ENCODE results near the gene MUC2. TPM values are rescaled to one million over a fixed set of nuclear protein-coding genes. Genes with fewer than 3 reads are reported as not detected.

Gene MUC2
- 0.05 and 0.49 TPM in 2 replicates for total RNA-seq (2011; cell fraction: chromatin; rRNA removed; ENCODE audit: low replicate concordance)
- under 0.01 TPM in 1 of 2 replicates, not detected in the other for total RNA-seq (2011; cell fraction: nucleolus; rRNA removed)
- total RNA-seq (2011; cell fraction: nucleoplasm; rRNA removed), result 0.08 and 0.59 TPM in 2 replicates
- total RNA-seq (2014; rRNA removed), result not detected in 2 replicates
- total RNA-seq (2014; rRNA removed; fragmentation: Illumina TruSeq; extraction: Trizol), result not detected in 2 replicates
- not detected in 2 replicates for total RNA-seq (2015; rRNA removed; fragmentation: Illumina TruSeq; extraction: Trizol)
- total RNA-seq (2021), result 0.18 and 0.38 TPM in 2 replicates
- polyA plus RNA-seq (2011; rRNA removed), result not detected in 2 replicates
- polyA plus RNA-seq (2011; cell fraction: cytosol; rRNA removed), result not detected in 2 replicates
- not detected in 2 replicates for polyA plus RNA-seq (2011; cell fraction: nucleus; rRNA removed)
- 0.04 TPM in 1 of 2 replicates, not detected in the other for polyA plus RNA-seq (2012)
- under 0.01 TPM in 1 of 2 replicates, not detected in the other for polyA plus RNA-seq (2014; fragmentation: Illumina TruSeq; extraction: Trizol)
- polyA plus RNA-seq (2014; fragmentation: Nextera tagmentation; extraction: Ambion mirVana), result not detected
- not detected in 2 replicates for polyA plus RNA-seq (2014; rRNA removed)
- polyA minus RNA-seq (2011; rRNA and poly(A)+ RNA removed), result not detected in 2 replicates
- not detected in 2 replicates for polyA minus RNA-seq (2011; cell fraction: cytosol; rRNA and poly(A)+ RNA removed)
- not detected in 2 replicates for polyA minus RNA-seq (2011; cell fraction: nucleus; rRNA and poly(A)+ RNA removed)
- not detected for Bru-seq, nascent RNA
- BruChase-seq, experiment 1, labeled RNA remaining after a 2-hour chase, result not detected
- not detected for BruChase-seq, experiment 2, labeled RNA remaining after a 6-hour chase
- long read RNA-seq, experiment 1, result 0 reads
- long read RNA-seq, experiment 2, result 0 reads
- long read RNA-seq, experiment 3, result 0 reads

DNA sequence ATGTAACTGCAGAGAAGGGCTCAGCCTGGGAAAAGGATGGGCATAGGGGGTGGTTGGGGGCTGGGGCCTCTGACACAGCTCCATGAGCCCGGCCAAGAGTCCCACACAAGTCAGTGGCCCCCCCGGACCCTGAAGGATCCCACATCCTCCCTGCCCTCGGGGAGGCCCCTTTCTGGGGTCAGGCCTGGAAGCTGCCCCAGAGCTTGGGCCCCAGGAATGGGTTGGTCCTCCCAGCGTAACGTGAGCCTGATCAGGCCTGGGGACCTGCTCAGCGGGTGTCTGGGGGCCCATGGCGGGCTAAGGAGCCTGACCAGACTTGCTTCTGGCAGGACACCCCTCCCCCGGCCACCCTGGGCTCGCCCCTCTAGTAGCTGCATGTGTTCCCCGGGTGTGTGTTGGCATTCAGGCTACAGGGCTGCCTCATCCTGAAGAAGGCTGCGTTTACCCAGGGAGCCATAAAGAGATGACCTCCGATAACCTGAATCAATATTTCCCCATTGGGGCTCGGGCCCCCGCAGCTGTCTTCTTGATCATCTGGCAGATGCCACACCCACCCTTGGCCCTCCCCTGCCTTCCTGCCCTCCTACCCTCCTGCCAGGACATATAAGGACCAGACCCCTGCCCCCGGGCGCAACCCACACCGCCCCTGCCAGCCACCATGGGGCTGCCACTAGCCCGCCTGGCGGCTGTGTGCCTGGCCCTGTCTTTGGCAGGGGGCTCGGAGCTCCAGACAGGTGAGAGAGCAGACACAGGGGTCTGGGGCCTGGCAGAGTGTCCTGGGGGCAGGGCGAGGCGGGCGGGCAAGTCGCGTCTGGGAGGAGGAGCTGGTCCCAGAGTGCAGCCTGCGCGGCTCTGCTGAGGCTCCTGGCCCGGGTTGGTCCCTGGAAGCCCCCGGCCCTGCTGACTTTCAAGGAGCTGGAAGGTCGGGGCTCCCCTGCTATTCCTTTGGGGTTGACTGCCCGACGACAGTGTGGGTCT lies at the start of gene MUC2:
Gene MUC2, plus strand, starts transcription at position 631 of the 978 bp plus-strand sequence.
- CTCF ChIA-PET (ENCODE audit: low intra/inter-chr PET ratio), result no interaction called here

More for the DNA sequence above, at the start of gene MUC2:
- no peak for DNase-seq (ENCODE audit: extremely low read depth in 1 of 4, low spot score in 3 of 4)
- no peaks in the 10 kb centered on the region for H3K9me3 ChIP-seq (replicated peaks; ENCODE audit: control insufficient read depth, insufficient read depth, low read depth, low read length)
- H3K27me3 ChIP-seq (ENCODE audit: control insufficient read depth in 2 of 2, insufficient read depth in 2 of 2, low read length in 2 of 2), result peaks cover 3 to 28% of the 10 kb centered on the region in 2 experiments; a peak in 4 of 5 replicates
- no peak for ATAC-seq
- TF ChIP-seq, protein P1, sequence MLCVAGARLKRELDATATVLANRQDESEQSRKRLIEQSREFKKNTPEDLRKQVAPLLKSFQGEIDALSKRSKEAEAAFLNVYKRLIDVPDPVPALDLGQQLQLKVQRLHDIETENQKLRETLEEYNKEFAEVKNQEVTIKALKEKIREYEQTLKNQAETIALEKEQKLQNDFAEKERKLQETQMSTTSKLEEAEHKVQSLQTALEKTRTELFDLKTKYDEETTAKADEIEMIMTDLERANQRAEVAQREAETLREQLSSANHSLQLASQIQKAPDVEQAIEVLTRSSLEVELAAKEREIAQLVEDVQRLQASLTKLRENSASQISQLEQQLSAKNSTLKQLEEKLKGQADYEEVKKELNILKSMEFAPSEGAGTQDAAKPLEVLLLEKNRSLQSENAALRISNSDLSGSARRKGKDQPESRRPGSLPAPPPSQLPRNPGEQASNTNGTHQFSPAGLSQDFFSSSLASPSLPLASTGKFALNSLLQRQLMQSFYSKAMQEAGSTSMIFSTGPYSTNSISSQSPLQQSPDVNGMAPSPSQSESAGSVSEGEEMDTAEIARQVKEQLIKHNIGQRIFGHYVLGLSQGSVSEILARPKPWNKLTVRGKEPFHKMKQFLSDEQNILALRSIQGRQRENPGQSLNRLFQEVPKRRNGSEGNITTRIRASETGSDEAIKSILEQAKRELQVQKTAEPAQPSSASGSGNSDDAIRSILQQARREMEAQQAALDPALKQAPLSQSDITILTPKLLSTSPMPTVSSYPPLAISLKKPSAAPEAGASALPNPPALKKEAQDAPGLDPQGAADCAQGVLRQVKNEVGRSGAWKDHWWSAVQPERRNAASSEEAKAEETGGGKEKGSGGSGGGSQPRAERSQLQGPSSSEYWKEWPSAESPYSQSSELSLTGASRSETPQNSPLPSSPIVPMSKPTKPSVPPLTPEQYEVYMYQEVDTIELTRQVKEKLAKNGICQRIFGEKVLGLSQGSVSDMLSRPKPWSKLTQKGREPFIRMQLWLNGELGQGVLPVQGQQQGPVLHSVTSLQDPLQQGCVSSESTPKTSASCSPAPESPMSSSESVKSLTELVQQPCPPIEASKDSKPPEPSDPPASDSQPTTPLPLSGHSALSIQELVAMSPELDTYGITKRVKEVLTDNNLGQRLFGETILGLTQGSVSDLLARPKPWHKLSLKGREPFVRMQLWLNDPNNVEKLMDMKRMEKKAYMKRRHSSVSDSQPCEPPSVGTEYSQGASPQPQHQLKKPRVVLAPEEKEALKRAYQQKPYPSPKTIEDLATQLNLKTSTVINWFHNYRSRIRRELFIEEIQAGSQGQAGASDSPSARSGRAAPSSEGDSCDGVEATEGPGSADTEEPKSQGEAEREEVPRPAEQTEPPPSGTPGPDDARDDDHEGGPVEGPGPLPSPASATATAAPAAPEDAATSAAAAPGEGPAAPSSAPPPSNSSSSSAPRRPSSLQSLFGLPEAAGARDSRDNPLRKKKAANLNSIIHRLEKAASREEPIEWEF (CRISPR knock-in tag; IDR thresholded peaks at IDR 0.05), result no peak
- TF ChIP-seq HDGF (IDR thresholded peaks at IDR 0.05), result no peak
- no peak for TF ChIP-seq BDP1 (IDR thresholded peaks at IDR 0.05; ENCODE audit: insufficient read depth, insufficient read length)
- no peaks in the 10 kb centered on the region for H3K36me3 ChIP-seq (ENCODE audit: control insufficient read depth, insufficient read depth, low read length)
- no peak within 1 kb of the TSS for H3K4me3 ChIP-seq
- 5% methylated on average over 32 of the region's 32 CpGs for WGBS (ENCODE audit: insufficient coverage, low coverage, missing lambda C conversion rate)
- H3K4me1 ChIP-seq (replicated peaks in 1 of 2; ENCODE audit: control insufficient read depth in 2 of 2, insufficient read depth in 2 of 2, low read length in 2 of 2), result peaks cover 0 to 19% of the 10 kb centered on the region in 2 experiments; a peak in 3 of 5 replicates
- no peaks in the 10 kb centered on the region for H3K9me1 ChIP-seq (ENCODE audit: control insufficient read depth, insufficient read depth, low read length)
- no peak for FAIRE-seq
- peaks cover 8% of the 10 kb centered on the region; the same call in 1 of the 2 replicates for H4K20me1 ChIP-seq (replicated peaks; ENCODE audit: control insufficient read depth, insufficient read depth, low read length)
- in situ Hi-C loops (cut with MboI), result no loop called here
- H3K9ac ChIP-seq (ENCODE audit: insufficient read depth in 1 of 2, low read depth in 2 of 2, low read length in 2 of 2), result no peak within 1 kb of the TSS
- no peak within 1 kb of the TSS for H3K4me2 ChIP-seq (ENCODE audit: insufficient read depth, low read length)
- H3K79me2 ChIP-seq (ENCODE audit: control insufficient read depth, insufficient read depth, low read length), result no peaks in the 10 kb centered on the region
- no peak within 1 kb of the TSS for H3K27ac ChIP-seq (ENCODE audit: extremely low read depth, low read depth, low read length)
- intact Hi-C loops (cut with micrococcal nuclease), result no loop called here
- POLR2A ChIA-PET, result no interaction called here
- no TSS peak for BruUV-seq (replicated peaks)
- no peak within 1 kb of the TSS for H2AFZ ChIP-seq (ENCODE audit: low read depth, low read length)
